EH (cell line): ENCODE results near the gene PPP1R13L.
A peak's percentile ranks its signal among the peaks of the same experiment; 100 is the strongest.

Experiments
- DNase-seq: peaks from one replicate; pipeline ENCODE4 v3.0.0-alpha.2; 2015; ENCODE audit warnings: low read depth

The PPP1R13L gene, protein sequence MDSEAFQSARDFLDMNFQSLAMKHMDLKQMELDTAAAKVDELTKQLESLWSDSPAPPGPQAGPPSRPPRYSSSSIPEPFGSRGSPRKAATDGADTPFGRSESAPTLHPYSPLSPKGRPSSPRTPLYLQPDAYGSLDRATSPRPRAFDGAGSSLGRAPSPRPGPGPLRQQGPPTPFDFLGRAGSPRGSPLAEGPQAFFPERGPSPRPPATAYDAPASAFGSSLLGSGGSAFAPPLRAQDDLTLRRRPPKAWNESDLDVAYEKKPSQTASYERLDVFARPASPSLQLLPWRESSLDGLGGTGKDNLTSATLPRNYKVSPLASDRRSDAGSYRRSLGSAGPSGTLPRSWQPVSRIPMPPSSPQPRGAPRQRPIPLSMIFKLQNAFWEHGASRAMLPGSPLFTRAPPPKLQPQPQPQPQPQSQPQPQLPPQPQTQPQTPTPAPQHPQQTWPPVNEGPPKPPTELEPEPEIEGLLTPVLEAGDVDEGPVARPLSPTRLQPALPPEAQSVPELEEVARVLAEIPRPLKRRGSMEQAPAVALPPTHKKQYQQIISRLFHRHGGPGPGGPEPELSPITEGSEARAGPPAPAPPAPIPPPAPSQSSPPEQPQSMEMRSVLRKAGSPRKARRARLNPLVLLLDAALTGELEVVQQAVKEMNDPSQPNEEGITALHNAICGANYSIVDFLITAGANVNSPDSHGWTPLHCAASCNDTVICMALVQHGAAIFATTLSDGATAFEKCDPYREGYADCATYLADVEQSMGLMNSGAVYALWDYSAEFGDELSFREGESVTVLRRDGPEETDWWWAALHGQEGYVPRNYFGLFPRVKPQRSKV

DNA sequence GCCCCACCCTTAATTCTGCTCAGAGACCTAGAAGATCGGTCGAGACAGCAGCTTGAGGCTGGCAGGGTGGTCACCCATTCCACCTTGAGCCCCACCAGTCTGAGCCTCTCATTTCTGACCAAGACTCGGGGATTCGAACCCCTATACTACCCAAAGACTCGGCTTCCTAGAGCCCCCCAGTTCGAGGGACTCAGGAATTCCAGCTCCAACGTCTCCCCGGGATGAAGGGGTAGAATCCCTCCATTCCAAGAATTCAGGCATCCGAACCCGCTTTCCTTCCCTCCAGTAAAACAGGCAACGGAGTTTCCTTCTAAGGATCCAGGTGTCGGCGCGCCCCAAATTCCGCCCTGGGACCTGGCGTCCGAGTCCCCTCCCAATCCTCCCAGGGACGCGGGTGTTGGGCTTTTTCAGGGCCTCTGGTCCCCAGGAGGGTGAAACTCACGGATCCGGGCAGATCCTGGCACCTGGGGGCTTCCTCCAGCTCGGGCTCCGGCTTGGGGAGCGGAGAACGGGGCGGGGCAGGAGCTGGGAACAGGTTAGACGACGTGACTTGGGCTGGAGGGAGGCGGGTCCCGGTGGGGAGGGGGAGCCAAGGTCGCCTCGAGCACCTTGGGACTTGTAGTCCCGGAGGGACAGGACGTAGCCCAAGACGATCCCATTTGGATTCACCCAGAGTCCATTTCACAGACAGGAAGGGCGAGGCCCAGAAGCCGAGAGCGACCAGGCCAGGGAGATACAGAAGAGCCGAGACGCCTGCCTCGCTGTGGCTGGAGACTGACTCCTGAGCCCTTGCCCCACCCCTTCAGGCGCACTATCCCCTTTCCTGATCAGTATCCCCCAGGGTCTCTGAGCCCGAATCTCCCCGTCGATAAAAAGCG lies at the start of gene PPP1R13L:
Gene PPP1R13L (minus strand): TSS at position 513 of the 878 bp plus-strand sequence. CDS start 6,751 bp downstream, outside the sequence.
- peak; percentile 89 for DNase-seq

DNA sequence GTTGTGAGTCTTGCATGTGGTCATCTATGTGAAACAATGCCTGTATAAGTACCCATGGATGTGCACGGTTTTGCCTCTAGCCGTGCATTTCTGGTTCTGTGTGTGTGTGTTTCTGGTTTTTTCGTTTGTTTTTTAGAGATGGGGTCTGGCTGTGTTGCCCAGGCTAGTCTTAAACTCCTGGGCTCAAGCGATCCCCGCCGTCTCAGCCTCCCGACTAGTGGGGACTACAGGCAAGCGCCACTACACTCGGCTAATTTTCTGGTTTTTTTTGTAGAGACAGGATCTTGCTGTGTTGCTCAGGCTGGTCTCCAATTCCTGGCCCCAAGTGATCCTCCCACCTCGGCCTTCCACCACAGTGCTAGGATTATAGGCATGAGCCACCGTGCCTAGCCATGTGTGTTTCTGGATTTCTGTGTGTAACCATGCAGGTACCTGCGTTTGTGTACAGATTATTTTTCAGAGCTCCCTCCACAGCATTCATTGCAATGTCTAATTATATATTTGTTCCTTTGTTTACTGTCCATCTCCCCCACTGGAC lies 47.0 kb upstream of the PPP1R13L start:
- no peak for DNase-seq

- peak; percentile 78 for DNase-seq
Measured at GRCh38 chr19:45451131-45451849, 46.4 kb upstream of the PPP1R13L start.

GRCh38 chr19:45450012-45450333 lies 45.1 kb upstream of the PPP1R13L start:
- DNase-seq = no peak

DNA sequence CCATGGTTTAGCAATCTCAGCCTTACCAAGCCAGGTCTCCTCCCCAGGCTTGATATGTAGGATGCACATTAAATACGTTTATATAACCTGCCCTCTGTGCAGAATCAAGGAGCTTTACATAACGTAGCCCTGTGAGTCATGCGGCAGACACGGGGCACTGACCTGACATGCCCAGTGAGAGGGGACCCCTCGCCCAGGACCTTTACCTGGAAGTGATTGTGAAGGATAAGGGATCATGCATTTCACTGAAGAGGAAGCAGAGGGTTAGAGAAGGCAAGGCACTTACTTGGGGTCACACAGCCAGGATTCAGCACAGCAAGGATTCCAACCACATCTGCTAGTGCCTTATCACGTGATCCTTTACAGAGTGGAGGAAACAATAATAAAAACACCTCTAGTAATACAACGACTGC lies 44.0 kb upstream of the PPP1R13L start:
- DNase-seq = peak; percentile 20

DNA sequence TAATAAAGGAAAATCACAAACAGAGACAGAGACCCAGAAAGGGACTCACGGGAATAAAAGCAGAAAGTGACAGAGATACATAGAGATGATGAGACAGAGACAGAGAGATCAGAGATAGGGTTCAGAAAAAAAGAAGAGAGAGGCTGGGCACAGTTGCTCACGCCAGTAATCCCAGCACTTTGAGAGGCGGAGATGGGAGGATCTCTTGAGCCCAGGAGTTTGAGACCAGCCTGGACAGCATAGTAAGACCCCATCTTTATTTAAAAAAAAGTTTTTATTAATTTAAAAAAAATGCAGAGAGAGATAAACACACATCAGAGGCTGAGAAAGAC lies 43.5 kb upstream of the PPP1R13L start:
- no peak for DNase-seq

- no peak for DNase-seq
Measured at GRCh38 chr19:45446944-45447343, 42.1 kb upstream of the PPP1R13L start.

- DNase-seq = peak; percentile 55
Measured at GRCh38 chr19:45446295-45446694, 41.4 kb upstream of the PPP1R13L start.

- no peak for DNase-seq
Measured at GRCh38 chr19:45445139-45445538, 40.3 kb upstream of the PPP1R13L start.

- DNase-seq = peak; percentile 86
Measured at GRCh38 chr19:45444318-45445041, 39.6 kb upstream of the PPP1R13L start.

DNA sequence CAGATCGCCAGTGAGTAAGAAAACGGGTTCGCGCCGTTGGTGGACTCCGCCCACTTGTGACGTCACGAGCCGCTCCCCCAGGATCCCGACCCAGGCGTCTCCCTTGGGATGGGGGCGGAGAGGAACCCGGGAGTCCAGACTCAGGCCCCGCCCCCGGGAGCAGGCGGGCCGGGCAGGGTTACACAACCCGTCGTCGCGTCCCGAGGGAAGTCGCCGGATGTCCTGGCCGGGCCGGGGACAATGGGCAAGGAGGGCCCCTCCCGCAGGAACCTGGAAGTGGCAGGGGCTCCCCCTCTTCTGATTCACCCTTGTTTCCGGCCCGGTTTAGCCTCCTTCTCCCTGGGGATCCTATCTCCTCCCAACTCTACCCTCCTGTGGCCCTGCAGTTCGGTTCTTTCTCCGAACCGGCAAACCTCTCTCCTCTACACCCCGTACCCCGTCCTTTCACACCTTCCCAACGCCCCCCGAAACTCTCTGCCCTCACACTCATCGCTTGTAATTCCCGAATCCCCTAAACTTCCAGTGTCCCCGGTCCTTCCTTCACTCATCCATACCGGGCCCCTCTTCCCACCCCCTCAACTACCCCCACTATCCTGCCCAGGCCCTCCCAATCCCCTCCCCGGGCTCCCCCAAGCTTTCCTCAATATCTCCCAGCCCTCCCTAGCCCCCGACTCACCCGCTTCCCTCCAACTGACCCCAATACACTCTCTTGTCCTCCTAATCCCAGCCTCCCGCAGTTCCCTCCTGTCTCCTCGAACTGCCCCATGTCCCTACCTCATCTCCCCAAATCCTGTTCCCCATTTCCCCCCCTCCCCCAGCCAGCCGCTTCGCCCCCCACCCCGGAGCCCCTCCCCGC lies 38.8 kb upstream of the PPP1R13L start:
- peak; percentile 96 for DNase-seq

GRCh38 chr19:45442778-45443461 lies 38.1 kb upstream of the PPP1R13L start:
- DNase-seq = peak; percentile 68

DNA sequence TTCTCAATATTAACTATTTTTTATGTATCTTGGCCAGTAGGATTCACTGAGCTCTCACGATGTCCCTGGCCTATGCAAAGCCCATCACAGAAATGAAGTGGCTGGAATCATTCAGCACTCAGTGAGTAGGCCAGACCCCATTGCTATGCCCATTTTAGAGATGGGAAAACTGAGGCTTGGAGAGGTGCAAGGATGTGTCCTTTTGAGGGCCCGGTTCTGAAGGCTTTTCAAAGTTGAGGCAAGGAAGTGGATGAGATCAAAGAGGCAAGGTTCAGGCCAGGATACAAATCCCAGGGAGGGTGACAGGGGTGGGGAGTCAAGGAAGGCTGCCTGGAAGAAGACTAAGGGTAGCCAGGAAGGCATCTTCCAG lies 37.5 kb upstream of the PPP1R13L start:
- no peak for DNase-seq

DNA sequence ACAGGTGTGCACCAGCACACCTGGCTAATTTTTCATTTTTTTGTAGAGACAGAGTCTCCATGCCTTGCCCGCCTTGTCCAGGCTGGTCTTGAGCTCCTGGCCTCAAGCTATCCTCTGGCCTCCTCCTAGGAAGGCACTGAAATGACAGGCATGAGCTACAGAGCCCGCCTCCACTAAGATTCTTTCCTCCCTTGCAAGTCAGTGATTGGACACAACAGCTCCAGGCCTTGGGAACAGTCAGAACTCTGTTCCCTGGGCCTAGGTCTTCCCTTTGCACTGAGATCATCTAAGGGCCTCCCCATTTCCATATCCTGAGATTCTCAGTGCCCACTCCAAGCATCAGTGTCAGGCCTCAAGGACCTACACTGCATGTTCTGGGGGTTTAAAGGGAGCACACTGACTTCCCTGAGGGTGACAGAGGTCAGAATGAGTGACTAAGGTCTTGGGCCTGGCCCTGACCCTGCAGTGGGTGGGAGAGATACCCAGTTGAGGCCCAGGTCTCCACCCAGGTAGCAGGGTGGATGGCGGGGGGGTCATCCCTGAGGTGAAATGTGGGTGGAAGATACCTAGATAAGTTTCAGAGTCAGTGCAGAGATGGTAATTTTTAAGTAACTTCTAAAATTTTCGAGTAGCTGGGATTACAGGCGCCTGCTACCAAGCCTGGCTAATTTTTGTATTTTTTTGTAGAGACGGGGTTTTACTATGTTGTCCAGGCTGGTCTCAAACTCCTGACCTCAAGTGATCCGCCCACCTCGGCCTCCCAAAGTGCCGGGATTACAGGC lies 36.2 kb upstream of the PPP1R13L start:
- peak; percentile 76 for DNase-seq

- no peak for DNase-seq
Measured at GRCh38 chr19:45440259-45440638, 35.4 kb upstream of the PPP1R13L start.

- DNase-seq = peak; percentile 90
Measured at GRCh38 chr19:45439569-45440258, 34.8 kb upstream of the PPP1R13L start.

GRCh38 chr19:45439190-45439568 lies 34.3 kb upstream of the PPP1R13L start:
- no peak for DNase-seq

GRCh38 chr19:45437328-45437727 lies 32.5 kb upstream of the PPP1R13L start:
- no peak for DNase-seq
